Left ventricle myocardium inferior (tissue), 1 donor: ENCODE data around the gene INVS. TPM values are rescaled to one million over a fixed set of nuclear protein-coding genes. Genes with fewer than 3 reads are reported as not detected.
A peak's percentile ranks its signal among the peaks of the same experiment; 100 is the strongest.
"Not testable (repeated sequence)": the region's sequence is repeated elsewhere in the genome, so short reads cannot be mapped to it uniquely, and the experiment has no call there.

Experiments
- DNase-seq: peaks from one replicate; pipeline ENCODE4 v3.0.0-alpha.2; 2020
- H3K27ac ChIP-seq: fragments of 200-600 bp; replicated peaks from 2 replicates; pipeline ENCODE4 v1.8.0; 2021
- H3K27me3 ChIP-seq: fragments of 200-600 bp; 2 replicates; pipeline ENCODE4 v1.8.0; 2021; ENCODE audit warnings: low read depth
- H3K36me3 ChIP-seq: fragments of 200-600 bp; 2 replicates; pipeline ENCODE4 v1.8.0; 2021
- H3K4me1 ChIP-seq: fragments of 200-600 bp; 2 replicates; pipeline ENCODE4 v1.8.0; 2021
- H3K4me3 ChIP-seq: fragments of 200-600 bp; 2 replicates; pipeline ENCODE4 v1.8.0; 2021; ENCODE audit warnings: mild to moderate bottlenecking, moderate library complexity
- H3K9me3 ChIP-seq: fragments of 200-600 bp; replicated peaks from 2 replicates; pipeline ENCODE4 v1.8.0; 2021
- intact Hi-C: fragments of 100-400 bp; cut with micrococcal nuclease; formaldehyde crosslinking; loops from one replicate; pipeline ENCODE4 v1.11.0; 2022
- total RNA-seq: library from RNA; stranded (reverse); fragmentation: NEBNext Ultra II Directional; extraction: Animal tissue kit (Norgen Biotek cat#: 25700); gene quantifications from one replicate; pipeline ENCODE4 v1.2.1, GENCODE V29; 2021
- TF ChIP-seq, protein P1 (sequence below): fragments of 200-600 bp; IDR thresholded peaks from 2 replicates; pipeline ENCODE4 v1.8.0; 2021; ENCODE audit warnings: antibody characterized with exemption, mild to moderate bottlenecking, borderline replicate concordance
- donor health status: DM: no; HTN: yes; CAD: no; lungs with severe emphysema.

INVS gene
- total RNA-seq, 1 donor from 2014 or later = 6.7 TPM

DNA sequence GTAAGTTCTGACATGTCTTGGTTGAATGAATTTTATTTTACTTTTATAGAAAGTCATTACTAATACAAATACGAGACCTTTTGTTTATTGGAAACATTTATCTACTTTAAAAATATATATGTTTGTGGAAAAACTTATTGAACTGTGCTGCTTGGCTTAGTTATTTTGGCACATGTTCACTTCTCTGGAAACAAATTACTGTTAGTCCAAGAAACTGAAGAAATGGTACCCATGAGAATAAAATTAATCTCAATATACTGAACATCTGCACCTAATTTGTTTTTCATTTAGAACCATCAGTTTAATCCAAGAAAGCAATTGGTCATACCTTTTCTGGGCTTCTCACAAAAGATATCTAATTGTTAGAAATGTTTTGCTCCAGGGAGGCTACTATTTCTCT, 32.2 kb downstream of the INVS start:
- Histone ChIP-seq H3K27ac (no peak overlapping the region), H3K36me3 (peaks cover 14% of the 10 kb centered on the region), H3K27me3 (no peaks in the 10 kb centered on the region), H3K4me3 (no peak overlapping the region), H3K9me3 (no peaks in the 10 kb centered on the region), H3K4me1 (no peaks in the 10 kb centered on the region)
- TF ChIP-seq, protein P1, sequence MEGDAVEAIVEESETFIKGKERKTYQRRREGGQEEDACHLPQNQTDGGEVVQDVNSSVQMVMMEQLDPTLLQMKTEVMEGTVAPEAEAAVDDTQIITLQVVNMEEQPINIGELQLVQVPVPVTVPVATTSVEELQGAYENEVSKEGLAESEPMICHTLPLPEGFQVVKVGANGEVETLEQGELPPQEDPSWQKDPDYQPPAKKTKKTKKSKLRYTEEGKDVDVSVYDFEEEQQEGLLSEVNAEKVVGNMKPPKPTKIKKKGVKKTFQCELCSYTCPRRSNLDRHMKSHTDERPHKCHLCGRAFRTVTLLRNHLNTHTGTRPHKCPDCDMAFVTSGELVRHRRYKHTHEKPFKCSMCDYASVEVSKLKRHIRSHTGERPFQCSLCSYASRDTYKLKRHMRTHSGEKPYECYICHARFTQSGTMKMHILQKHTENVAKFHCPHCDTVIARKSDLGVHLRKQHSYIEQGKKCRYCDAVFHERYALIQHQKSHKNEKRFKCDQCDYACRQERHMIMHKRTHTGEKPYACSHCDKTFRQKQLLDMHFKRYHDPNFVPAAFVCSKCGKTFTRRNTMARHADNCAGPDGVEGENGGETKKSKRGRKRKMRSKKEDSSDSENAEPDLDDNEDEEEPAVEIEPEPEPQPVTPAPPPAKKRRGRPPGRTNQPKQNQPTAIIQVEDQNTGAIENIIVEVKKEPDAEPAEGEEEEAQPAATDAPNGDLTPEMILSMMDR = no peak
- no peak for DNase-seq
- intact Hi-C loops = no loop called here

DNA sequence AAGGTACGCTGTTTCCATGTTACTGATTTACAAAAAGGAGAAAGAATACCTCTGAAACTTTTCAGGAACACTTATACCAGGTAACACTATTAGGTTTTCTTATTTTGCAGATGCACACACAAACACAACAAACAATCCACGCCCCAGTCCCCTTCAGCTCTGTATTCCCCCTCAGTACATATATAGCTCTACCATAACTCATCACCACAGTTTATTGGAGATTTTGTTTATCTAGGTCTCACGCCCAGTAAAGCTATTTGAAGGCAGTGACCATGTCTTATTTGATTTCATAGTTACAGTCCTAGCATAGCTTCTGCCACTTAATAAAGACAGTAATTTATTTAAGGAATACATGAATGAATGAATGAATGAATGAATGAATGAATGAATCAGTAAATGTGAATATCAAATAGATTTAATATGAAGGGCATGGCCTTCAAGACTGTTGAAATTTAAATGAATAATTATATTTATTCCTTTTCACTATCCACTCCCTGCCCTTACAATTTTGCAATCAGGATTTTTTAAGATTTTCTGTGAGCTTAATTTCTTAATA, 32.9 kb downstream of the INVS start:
- no peak overlapping the region for H3K4me3 ChIP-seq
- intact Hi-C loops = no loop called here
- no peak for DNase-seq
- H3K36me3 ChIP-seq = peaks cover 14% of the 10 kb centered on the region
- no peaks in the 10 kb centered on the region for H3K4me1 ChIP-seq
- no peak overlapping the region for H3K27ac ChIP-seq
- H3K9me3 ChIP-seq = no peaks in the 10 kb centered on the region
- TF ChIP-seq, protein P1 = no peak
- no peaks in the 10 kb centered on the region for H3K27me3 ChIP-seq

DNA sequence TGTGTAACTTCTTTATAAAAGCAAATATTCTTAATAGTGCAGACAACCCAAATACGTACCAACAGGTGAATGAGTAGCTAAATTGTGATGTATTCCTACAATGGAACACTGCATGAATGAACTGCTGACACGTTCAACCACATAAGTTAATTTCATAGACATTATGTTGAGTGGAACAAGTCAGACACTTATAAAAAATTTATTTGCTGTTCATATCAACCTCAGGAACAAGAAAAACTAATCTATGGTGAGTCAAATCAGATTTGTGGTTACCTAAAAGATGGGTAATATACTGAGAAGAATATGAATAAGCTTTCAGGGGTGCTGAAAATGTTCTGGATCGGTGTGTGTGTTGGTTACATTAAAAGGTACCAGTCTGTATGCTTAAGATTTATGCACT, 35.7 kb downstream of the INVS start:
- Histone ChIP-seq H3K27me3 (no peaks in the 10 kb centered on the region), H3K4me3 (no peak overlapping the region), H3K4me1 (no peaks in the 10 kb centered on the region), H3K36me3 (peaks cover 14% of the 10 kb centered on the region), H3K27ac (no peak overlapping the region), H3K9me3 (no peaks in the 10 kb centered on the region)
- intact Hi-C loops = no loop called here
- TF ChIP-seq, protein P1 = no peak
- DNase-seq = no peak

DNA sequence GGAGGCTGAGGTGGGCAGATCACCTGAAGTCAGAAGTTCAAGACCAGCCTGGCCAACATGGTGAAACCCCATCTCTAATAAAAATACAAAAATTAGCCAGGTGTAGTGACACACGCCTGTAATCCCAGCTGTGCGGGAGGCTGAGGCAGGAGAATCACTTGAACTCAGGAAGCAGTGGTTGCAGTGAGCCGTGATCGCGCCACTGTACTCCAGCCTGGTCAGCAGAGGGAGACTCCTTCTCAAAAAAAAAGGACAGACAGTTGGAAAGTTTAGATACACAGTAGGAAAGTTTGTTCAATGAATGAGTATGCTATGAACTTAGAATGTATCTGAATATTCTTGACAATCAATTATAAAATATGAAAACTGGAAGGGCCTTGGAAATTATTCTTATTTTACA, 37.8 kb downstream of the INVS start:
- DNase-seq, H3K27me3 ChIP-seq: not testable (repeated sequence)

DNA sequence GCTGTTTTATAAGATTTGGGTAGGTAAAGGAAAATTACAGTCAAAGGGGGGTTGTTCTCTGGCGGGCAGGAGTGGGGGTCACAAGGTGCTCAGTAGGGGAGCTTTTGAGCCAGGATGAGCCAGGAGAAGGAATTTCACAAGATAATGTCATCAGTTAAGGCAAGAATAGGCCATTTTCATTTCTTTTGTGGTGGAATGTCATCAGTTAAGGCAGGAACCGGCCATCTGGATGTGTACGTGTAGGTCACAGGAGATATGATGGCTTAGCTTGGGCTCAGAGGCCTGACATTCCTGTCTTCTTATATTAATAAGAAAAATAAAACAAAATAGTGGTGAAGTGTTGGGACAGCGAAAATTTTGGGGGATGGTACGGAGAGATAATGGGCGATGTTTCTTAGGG, 41.3 kb downstream of the INVS start:
- H3K4me3 ChIP-seq, intact Hi-C loops, DNase-seq, H3K9me3 ChIP-seq, H3K27ac ChIP-seq, H3K36me3 ChIP-seq, H3K4me1 ChIP-seq, H3K27me3 ChIP-seq: not testable (repeated sequence)

More for the DNA sequence above, 37.8 kb downstream of the INVS start:
- H3K36me3 ChIP-seq, H3K4me3 ChIP-seq, intact Hi-C loops, H3K27ac ChIP-seq, H3K4me1 ChIP-seq, H3K9me3 ChIP-seq: not testable (repeated sequence)
- TF ChIP-seq, protein P1 = peak; percentile 12

DNA sequence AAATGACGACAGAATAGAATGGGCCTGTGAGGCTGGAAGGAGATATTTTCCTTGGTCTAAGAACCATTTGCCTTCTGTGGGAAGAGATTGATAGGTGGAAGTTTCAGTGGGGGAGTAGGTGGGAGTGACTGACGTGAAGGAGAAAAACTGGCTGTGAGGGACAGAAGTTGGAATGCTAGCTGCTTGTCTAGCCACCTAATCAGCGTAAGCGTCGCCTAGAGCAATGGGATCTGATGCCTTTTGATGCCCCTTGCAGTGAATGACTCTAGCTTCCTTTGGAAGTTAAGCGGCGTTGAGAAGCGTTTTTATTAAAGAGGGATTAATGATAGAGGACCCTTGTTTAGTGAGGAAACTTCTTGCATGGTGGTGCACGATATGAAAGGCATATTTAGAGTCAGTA, 42.8 kb downstream of the INVS start:
- H3K9me3 ChIP-seq, H3K4me3 ChIP-seq, intact Hi-C loops, H3K27me3 ChIP-seq, H3K36me3 ChIP-seq, DNase-seq, H3K4me1 ChIP-seq, H3K27ac ChIP-seq: not testable (repeated sequence)

DNA sequence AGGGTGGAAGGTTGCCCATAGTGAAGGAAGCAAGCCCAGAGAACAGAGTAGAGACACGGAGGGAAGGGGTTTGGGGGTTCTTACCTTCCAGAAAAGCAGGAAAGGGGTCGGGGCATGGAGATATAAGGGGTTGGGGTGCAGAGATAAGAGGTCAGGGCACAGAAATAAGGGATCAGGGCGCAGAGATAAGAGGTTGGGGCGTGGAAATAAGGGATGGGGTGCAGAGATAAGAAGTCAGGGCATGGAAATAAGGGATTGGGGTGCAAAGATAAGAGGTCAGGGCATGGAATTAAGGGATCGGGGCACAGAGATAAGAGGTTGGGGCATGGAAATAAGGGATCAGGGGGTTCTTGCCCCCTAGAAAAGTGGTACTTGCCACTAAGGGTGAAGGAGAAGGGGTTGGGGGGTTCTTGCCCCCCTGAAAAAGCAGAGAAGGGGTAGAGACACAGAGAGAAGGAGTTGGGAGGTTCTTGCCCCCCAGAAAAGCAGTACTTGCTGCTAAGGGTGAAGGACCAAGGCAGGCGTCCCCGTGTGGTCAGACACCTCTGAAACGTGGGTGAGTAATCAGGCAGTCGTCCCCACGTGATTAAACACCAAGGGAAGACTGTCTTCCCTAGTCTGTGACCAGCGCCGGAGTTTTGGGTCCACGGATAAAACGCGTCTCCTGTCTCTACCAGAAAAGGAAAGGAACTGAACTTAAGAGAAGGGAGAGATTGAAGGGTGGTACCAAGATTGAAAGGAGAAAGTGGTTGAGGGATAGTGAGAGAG, 46.3 kb downstream of the INVS start:
- not testable (repeated sequence) for DNase-seq, H3K4me3 ChIP-seq

DNA sequence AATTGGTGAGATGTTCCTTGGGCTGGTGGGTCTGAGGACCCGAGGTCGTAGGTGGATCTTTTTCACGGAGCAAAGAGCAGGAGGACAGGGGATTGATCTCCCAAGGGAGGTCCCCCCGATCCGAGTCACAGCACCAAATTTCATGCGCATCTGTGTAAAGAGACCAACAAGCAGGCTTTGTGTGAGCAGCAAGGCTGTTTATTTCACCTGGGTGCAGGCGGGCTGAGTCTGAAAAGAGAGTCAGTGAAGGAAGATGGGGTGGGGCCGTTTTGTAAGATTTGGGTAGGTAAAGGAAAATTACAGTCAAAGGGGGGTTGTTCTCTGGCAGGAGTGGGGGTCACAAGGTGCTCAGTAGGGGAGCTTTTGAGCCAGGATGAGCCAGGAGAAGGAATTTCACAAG, 46.9 kb downstream of the INVS start:
- DNase-seq, intact Hi-C loops: not testable (repeated sequence)

More for the DNA sequence above, 46.3 kb downstream of the INVS start:
- intact Hi-C loops, H3K9me3 ChIP-seq, H3K36me3 ChIP-seq, H3K4me1 ChIP-seq, H3K27me3 ChIP-seq, H3K27ac ChIP-seq: not testable (repeated sequence)

More for the DNA sequence above, 46.9 kb downstream of the INVS start:
- not testable (repeated sequence) for H3K4me3 ChIP-seq, H3K9me3 ChIP-seq, H3K4me1 ChIP-seq, H3K27ac ChIP-seq, H3K36me3 ChIP-seq, H3K27me3 ChIP-seq
